ENCODE measurements around the gene ARFIP2.

- TF ChIP-seq PAX8 (IDR thresholded peaks at IDR 0.05) = no peak
- TF ChIP-seq CHD4 (IDR thresholded peaks at IDR 0.05) = no peak
- TF ChIP-seq GABPA (IDR thresholded peaks at IDR 0.05; ENCODE audit: low read depth) = no peak
- no peak for TF ChIP-seq PRDM15 (CRISPR knock-in tag; IDR thresholded peaks at IDR 0.05)
- TF ChIP-seq SIX5 (IDR thresholded peaks at IDR 0.05; ENCODE audit: low read depth, low read length, severe bottlenecking) = no peak
- no peak for TF ChIP-seq CTCF (IDR thresholded peaks at IDR 0.05 in 2 of 3, conservative IDR thresholded peaks at IDR 0.05 in 1 of 3; ENCODE audit: control insufficient read depth in 2 of 3, extremely low read depth in 1 of 3, insufficient read depth in 1 of 3, low read depth in 3 of 3, low read length in 3 of 3)
- no peak for TF ChIP-seq RAD21 (IDR thresholded peaks at IDR 0.05; ENCODE audit: insufficient read depth, low read depth, low read length)
- no peak for TF ChIP-seq ZNF384 (IDR thresholded peaks at IDR 0.05; ENCODE audit: borderline replicate concordance, low read depth, low read length)
- TF ChIP-seq MYC (IDR thresholded peaks at IDR 0.05; ENCODE audit: insufficient read depth, insufficient read length, insufficient replicate concordance, low read length, severe bottlenecking) = no peak
- TF ChIP-seq ZZZ3 (IDR thresholded peaks at IDR 0.05; ENCODE audit: control insufficient read depth, insufficient read length, low read depth) = no peak
- no peak for TF ChIP-seq ESRRA (IDR thresholded peaks at IDR 0.05; ENCODE audit: low read length)
- TF ChIP-seq E2F4 (IDR thresholded peaks at IDR 0.05; ENCODE audit: low read depth, low read length) = no peak
- no peak for TF ChIP-seq ZNF24 (IDR thresholded peaks at IDR 0.05)
These were observed 42.1 kb upstream of the ARFIP2 start for GRCh38 chr11:6523253-6523652.

Data from GM12878 (cell line).